Amniotic epithelial cell (primary cell): Measurements from ENCODE around the gene PROSER3.
"Not testable (repeated sequence)": the region's sequence is repeated elsewhere in the genome, so short reads cannot be mapped to it uniquely, and the experiment has no call there.

Experiments used
- DNase-seq: peaks from one replicate; pipeline ENCODE4 v3.0.0-alpha.2; 2010; ENCODE audit warnings: low read depth

The PROSER3 gene

DNA sequence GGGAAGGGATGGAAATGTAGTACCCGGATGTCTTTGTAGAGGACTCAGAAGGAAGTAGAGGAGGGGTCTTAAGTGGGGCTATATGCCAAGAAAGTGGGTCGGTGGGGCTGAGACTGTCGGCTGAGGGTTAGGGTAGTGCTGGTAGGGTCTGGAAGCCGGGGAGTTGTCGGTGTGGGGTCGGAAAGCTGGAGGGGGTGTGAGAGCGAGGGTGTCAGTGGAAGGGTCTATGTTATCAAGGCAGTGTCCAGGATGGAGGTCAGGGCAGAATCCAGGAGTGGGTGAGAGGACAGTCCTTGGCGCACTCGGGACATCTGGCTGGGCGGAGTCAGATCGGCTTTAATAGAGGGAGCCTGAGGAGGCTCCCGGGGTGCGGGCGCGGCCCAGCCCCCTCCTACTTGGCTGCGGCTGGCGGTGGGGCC lies 2.8 kb upstream of the PROSER3 start:
- DNase-seq = no peak

DNA sequence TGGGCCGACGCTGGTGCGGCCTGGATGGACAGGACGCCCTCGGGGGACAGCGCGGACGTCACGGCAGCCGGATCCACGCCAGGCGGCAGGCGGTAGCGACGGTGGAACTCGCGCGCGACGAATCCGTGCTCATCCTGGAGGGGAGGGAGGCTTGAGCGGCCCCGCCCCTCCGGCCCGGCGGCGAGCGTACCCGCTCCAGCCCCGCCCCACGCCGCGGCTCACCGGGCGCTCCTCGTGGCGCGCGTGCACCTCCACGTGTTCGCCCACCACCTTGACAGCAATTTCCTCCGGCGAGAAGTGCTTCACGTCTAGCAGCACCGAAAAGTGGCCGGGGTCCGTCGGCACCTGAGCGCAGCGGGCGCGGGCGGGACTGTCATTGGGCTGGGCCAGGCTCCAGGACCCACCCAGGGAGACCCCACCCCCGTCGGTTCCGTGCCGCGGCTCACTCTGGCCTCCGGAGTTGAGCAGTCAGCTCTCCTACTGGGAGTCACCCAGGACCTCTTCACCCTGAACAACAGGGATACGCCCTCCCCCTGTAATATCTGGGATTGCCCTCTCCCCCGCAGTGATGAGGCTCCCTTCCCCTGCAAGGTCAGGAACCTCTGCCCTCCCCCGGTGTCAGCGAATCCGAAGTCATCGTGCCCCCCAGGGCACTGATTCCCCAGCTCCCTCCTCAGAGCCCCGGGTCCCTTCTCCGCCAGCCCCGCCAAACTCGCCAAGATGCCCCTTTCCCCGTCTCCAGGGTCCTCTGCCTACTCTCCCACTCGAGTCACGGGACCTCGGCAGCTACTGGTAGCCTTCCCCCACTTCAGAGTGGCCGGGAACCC lies 2.2 kb upstream of the PROSER3 start:
- DNase-seq = peak; percentile 71

DNA sequence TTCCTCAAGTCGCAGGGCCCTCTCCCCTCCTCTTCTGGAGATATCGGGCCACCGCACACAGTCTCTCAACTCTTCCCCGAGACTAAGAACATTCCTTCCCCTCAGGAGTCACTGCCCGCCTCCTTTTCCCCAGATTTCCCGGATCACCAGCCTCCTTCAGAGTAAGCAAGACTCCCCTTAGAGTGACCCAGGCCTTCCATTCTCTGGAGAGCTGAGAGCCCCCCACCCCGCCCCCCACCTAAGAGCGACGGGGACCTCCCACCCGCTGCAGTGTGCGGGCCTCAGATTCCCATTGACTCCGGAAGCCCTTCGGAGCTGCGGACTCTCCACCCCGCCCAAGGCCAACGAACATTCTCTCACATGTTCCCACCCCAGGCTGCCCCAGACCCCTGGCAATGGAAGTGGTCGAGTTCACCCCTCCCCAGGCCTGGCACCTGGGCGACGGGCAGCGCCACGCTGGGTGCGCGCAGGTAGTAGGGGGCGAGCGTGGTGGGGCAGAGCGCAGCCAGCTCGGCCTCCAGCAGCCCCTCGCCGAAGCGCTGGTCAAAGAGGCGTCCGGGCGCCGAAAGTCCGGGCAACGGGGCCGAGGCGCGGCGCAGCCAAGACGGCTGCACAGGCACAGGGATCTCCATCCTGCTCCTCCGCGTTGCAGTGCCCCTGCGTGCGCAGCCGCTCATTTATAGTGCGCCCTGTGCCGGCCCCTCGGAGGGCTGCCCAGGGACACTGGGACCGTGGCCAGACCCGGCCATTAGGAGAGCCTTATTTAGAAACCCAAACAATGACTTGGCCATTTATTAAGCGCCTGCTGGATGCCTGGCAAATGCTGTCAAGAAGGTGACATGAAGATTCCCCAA lies 1.4 kb upstream of the PROSER3 start, which contains the start of gene HSPB6:
Gene HSPB6 (minus strand): TSS at position 653 of the 854 bp plus-strand sequence. CDS start 21 bp downstream, at position 632.
- peak; percentile 48 for DNase-seq

DNA sequence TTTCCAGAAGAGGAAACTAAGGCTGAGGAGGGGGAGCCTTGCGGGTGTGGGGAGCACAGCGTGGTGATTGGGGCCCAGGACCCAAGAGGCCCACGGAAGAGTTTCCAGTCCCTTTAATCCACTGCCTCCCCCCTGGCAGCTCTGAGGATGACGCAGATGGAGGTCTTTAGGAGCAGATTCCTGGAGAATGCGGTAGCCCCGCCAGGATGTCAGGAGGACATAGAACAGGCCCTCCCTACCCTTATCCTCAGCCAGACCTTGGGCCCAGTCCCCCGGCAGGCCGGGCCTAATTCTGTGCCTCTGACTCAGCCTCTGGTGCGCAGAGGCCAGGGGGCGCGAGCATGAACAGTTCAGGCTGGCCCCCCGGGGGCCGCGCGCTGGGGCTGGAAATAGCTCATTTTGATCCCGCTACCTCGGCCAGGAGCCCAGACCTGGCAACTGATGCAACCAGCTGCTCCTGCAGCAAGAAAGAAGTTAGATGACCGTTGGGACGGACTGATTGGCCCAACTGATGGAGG lies 686 bp upstream of the PROSER3 start:
- DNase-seq = peak; percentile 99

DNA sequence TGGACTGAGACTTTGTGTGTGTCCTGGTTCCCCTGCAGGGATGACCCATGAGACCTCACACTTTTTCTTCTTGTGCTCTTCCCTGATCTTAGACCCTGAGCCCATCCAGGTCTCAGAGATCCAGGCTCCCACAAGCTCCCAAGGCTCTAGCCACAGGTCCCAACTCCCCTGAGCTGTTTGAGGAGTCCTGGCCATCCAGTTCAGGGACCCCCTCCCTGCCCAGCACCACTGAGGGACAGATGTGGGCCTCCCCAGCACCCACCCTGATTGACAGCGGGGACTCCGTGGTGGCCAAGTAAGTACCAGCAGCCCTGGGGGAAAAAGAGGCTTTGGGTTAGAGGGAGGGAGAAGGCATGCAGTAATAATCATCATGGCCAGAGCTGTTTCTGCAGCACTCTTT lies 1.7 kb downstream of the PROSER3 start:
- no peak for DNase-seq

DNA sequence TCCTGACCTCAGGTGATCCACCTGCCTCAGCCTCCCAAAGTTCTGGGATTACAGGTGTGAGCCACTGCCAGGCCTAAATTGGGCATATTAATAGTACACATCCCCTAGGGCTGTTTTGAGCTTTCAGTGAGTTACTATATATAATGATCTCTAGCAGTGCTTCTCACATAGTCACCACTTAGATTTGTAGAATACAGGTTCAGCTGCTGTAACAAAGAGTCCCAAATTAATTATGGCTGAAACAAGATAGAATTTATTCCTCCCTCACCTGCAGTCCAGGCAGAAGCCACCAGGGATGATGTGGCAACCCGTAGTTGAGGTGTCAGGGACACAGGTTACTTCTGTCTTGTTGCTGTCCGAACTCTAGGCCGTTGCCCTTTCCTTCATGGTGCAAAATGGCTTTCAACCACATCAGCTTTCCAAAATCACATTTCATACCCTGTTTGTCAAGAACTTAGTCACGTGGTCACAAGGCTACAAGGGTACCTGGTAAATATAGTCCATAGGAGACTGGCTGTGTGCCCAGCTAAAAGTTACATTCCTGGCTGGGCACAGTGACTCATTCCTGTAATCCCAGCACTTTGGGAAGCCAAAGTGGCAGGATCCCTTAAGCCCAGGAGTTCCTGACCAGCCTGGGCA lies 2.9 kb downstream of the PROSER3 start:
- no peak for DNase-seq

DNA sequence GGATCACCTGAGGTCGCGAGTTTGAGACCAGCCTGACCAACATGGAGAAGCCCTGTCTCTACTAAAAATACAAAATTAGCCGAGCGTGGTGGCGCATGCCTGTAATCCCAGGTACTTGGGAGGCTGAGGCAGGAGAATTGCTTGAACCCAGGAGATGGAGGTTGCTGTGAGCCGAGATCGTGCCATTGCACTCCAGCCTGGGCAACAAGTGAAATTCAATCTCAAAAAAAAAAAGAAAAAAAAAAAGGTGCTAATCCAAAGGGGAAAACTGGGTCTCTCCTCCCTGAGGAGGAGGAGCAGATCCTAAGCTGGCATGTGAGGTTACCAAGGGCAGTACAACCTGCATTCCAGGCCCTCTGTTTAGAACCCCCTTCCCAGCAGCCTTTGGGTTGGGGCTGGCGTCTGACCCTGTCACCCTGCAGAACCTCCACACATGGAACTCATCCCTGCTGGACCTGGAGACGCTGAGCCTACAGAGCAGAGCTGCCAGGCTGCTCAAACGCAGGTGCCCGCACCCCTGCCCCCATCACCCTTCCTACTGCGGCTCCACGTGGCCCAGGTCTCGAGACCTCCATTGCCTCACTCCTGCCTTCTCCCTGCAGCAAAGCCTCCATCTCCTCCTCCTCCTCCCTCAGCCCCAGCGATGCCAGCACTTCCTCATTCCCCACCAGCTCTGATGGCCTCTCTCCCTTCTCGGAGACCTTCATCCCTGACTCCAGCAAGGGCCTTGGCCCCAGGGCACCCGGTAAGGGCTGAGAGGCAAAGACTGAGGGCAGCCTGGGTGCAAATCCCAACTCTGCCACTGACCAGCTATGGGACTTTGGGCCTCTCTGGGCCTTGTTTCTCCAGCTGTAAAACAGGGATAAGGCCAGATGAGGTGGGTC lies 6.7 kb downstream of the PROSER3 start:
- no peak for DNase-seq

DNA sequence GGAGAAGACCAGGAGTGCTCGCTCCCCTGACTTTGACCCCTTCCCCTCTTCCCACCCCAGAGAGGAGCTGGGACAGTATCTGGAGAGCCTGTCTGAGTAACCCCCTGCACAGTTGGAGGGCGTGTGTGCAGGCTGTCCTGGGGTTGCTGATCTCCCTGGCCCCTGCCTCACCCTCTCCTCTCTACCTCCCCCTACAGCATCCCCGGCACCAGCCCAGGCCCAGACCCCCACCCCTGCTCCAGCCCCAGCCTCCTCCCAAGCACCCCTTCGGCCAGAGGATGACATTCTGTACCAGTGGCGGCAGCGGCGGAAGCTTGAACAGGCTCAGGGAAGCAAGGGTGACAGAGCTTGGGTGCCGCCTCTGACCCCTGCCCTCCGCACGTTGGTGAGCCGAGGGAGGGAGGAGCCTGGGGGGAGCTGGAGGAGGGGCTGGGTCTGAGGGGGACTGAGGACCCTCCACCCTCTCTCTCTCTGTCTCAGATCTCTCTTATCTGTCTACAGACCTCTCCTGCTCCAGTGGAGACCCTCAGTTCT lies 8.7 kb downstream of the PROSER3 start:
- DNase-seq = no peak

DNA sequence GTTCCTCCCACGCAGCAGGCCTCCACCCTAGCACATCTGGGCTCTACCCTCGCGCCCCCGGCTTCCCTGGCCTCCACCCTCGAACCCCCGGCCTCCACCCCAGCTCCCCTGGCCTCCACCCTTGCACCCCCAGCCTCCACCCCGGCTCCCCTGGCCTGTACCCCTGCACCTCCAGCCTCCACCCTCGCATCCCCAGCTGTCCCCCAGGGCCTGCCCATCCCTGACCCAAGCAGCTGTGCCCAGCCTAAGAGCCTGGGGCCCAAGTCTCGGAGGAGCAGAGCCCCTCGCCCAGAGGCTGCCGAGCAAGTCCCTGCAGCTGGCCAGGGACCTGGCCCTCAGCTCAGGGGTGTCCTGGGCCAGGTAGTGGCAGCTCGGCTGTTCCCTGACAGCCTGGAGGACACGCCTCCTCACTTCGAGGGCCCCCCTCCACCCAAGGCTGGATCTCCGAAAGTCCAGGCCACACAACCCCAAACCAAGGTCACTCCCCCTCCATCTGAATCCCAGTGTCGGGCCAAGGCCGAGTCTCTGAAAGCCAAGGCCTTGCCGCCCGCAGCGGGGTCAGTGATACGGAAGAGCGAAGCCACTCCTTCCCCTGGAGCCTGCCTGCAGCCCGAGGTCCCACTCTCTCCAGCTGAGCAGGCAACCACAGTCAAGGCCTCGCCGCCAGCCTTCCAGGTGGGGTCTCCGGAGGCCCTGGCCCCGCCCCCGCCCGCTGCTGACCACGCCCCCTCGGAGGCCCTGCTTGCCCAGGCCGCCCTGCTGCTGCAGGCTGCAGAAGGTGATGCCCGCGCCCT lies 9.5 kb downstream of the PROSER3 start:
- DNase-seq = peak; percentile 62

DNA sequence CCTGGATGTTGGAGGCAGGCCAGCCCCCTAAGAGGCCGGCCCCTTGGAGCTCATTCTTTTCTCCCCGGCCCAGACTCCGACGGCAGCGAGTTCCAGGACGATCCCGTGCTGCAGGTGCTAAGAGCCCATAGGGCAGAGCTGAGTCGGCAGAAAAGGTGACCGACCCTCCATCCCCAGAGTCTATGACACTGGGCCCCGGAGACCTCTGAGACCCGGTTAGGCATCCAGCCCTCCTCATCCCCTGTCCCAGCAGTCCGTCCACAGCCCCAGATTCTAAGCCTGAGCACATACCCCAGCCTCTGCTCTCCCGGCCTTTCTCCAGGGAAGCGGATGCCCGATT lies 10.1 kb downstream of the PROSER3 start:
- DNase-seq = no peak

DNA sequence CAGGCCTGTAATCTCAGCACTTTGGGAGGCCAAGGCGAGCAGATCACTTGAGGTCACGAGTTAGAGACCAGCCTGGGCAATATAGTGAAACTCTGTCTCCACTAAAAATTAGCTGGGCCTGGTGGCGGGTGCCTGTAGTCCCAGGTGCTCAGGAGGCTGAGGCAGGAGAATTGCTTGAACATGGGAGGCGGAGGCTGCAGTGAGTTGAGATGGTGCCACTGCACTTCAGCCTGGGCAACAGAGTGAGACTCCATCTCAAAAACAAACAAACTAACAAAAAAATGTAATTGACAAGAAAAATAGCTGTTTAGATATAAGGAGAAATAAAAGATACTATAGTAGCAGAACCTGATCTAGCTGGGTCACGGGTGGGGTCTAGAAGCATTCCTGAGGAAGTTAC lies 14.4 kb downstream of the PROSER3 start:
- not testable (repeated sequence) for DNase-seq

DNA sequence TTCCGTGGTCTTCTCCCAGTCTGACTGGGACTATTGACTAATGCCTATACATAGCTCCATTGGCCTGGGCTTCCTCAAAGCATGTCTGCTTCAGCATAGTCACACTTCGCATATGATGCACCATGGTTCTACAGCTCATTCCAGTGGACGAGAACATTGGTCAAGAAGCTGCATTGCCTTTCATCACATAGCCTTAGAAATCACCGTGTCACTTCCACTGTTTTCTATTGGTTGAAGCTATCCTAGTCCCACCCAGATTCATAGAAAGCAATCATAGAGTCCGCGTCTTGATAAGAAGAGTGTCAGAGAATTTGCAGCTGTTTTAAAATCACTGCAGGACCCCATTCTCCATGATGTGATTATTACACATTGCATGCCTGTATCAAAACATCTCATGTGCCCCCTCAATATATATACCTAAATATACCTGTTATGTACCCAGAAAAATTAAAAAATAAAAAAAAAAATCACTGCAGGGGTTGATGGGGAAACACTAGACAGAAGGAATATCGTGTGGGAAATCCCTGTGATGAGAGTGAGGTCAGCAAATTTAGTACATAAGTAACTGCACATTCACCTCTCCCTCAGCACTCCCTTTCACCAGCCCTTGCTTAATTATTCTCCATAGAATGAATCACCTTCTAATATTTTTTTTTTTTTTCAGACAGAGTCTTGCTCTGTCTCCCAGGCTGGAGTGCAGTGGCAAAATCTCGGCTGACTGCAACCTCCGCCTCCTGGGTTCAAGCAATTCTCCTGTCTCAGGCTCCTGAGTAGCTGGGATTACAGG lies 15.2 kb downstream of the PROSER3 start:
- DNase-seq = peak; percentile 86

DNA sequence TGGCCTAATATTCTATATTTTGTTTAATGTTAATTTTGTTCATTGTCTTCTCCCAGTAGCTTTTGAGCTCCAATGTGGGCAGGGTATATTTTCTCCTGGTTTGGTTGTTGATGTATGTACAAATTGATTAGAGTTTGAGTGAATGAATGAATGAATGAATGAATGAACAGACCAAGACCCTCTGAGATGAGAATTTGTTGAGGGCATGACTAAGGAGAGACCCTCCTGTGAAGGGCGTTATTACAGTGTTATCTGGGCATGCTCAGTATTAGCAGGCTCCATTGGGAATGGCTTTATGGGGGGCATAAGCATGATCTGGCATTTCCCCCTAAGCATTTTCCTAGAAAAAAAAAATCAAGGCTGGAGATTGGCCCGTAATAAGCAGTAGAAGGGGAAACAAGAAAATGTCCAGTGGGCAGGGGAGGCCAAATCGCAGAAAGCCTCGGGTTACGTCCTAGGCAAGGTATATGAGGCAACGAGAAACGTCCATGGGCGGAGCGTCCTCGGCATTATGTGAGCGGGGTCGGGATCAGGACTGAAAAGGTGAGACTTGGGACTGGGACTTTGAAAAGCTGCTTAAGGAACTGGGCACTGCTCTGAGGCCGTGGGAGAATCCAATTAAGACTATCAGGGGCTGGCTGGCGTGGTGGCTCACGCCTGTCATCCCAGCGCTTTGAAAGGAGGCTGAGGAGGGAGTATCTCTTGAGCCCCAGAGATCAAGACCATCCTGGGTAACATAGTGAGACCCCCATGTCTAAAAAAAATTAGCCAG lies 16.5 kb downstream of the PROSER3 start:
- no peak for DNase-seq

DNA sequence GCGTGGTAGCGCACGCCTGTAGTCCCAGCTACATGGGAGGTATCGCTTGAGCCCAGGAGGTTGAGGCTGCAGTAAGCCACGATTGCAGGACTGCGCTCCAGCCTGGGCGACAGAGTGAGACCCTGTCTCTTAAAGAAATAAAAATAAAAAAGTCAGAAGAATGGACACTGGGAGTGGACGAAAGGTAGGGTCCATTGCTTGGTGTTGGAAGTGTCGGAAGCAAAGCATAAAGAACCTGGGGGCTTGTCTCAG lies 17.0 kb downstream of the PROSER3 start:
- DNase-seq = no peak

DNA sequence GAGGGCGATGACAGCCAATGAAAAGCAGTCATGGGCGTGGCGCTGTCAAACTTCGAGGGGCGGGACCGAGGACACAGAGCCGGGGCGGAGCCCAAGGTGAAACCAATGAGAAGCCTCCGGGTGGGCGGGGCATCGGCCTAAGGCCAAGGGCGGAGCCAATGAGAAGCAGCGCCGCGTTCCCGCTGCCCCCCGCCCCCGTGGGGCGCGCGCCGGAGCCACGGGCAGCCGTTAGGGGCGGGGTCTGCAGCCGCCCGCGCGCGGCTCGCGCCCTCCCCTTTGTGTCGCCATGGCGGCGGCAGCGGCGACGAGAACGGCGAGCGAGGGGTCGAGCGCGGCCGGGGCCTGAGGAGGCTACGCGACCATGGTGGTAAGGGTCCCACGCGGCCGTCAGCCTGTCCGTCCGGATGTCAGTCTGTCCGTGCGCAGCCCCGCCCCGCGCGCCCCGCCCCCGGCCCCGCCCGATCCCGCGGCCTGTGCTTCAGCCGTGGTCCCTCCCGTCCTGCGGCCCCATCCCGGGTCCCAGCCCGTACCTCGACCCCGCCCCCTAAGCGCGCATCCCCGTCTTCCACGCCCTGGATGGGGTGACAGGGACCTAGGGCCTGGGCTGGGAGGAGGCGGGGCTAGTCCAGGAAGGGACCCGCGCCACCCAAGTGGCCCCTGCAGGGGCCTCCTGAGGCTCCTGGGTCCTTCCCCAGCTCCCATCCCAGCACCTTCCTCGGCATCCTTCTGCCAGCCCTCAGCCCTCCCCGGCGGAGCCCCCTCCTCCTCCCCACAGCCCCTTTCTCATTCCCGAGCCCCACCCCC lies 17.5 kb downstream of the PROSER3 start, which contains the start of gene ARHGAP33:
Gene ARHGAP33 (plus strand): TSS at position 267 of the 804 bp plus-strand sequence. CDS start 95 bp downstream, at position 362.
- peak; percentile 91 for DNase-seq

DNA sequence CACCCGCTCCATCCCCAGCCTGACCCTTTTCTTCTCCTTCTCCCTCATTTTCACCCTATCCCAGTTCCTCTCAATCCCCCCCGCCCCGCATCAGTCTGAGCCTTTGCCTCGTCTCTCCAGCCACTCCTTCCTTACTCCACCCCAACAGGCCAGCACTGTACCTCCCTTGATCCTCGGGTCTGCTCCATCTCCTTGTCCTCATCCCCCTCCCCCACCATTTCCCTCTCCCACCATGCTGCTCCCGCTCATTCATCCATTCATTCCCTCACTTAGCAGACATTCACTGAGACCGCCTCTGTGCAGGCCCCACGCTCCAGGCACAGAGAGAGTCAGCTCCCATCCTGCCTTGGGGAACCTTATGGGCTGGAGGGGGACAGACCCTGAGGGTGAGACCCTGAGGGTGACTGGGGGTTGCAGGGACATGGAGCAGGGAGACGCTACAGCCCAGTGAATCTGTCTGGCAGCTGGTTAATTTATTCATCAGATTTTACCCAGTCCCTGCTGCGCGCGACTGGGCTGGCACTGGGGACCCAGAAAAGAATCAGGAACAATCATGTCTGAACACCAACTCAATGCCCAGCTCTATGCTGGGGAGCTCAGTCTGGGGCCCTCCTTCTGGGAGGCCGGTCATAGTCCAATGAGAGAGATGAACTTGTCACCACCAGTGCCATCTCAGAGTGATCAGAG lies 18.3 kb downstream of the PROSER3 start:
- DNase-seq = no peak

DNA sequence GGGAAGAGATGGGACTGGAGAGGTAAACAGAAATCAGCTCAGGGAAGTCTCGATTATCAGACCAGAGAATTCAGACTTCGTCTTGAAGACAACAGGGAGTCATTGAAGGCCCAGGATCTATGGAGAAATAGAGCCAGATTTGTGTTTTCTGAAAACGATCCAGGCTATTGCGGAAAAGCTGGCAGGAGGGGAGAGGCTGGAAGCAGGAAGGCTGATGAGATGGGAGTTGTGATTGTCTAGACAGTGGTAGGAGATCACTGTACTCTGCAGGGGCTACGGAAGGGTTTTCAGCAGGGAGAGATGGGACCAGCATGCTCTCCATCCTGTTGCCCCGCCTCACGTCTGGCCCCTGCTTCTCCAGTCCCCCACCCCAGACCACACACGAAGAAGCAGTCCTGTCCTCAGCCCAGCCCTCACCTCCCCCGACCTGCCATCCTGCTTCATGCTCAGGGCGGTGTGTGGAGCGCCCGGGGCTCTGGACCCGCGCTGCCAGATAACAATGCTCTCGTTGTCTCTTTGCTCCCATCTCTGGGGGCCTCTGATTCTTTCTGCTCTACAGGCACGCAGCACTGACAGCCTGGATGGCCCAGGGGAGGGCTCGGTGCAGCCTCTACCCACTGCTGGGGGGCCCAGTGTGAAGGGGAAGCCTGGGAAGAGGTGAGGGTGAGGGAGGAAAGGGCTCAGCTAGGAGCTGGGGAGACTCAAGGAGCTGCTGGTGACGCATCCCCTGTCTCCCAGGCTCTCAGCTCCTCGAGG lies 19.3 kb downstream of the PROSER3 start:
- no peak for DNase-seq
